ENCODE results near the gene PIP5K1C.

Gene PIP5K1C

DNA sequence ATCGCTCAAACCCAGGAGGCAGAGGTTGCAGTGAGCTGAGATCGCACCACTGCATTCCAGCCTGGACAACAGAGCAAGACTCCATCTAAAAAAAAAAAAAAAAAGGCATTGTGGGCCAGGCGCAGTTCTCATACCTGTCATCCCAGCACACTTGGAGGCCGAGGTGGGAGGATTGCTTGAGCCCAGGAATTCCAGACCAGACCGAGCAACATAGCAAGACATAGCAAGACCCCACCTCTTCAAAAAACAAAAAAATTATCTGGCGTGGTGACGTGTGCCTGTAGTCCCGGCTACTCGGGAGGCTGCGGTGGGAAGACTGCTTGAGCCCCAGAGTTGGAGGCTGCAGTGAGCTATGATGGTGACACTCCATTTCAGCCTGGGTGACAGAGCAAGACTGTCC is 18.0 kb downstream of the PIP5K1C start:
- no peak for TF ChIP-seq ZNF274 (IDR thresholded peaks at IDR 0.05; ENCODE audit: low read depth, low read length)
- no peak overlapping the region for H3K4me3 ChIP-seq (ENCODE audit: low read length)

DNA sequence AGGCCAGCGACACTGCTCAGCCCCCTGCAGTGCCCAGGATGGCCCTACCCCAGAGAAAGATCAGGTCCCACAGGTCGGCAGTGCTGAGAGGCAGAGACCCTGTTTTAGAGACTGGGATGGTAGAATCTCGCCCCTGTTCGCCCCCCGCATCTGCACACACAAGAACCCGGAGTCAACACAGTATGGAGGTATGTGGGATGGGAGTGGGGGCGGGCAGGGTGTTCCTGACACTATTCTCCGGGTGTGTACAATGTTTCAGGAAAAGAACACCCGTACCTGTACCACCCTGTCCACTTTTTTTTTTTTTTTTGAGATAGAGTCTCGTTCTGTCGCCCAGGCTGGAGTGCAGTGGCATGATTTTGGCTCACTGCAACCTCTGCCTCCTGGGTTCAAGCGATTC is 19.3 kb downstream of the PIP5K1C start:
- no peak overlapping the region for H3K4me3 ChIP-seq (ENCODE audit: low read length)
- TF ChIP-seq ZNF274 (IDR thresholded peaks at IDR 0.05; ENCODE audit: low read depth, low read length) = no peak

DNA sequence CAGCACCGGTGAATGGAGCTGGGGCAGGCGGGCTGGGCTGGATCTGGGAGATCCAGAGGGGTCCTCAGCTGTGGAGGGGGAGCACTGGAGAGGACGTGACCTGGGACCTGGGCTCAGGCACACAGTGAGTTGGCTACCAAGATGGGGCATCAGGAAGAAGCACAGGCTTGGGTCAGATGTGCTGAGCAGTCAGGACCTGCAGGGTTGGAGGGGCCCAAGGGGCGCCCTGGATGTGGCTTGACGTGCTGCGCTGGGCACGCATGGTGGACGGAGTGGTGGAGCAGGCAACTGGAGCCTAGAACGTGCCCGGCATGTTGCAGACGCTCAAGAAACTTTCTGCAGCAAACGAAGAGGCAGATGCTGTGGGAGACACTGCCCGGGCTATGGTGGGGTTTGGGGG is 20.7 kb downstream of the PIP5K1C start:
- H3K4me3 ChIP-seq (ENCODE audit: low read length) = no peak overlapping the region
- TF ChIP-seq ZNF274 (IDR thresholded peaks at IDR 0.05; ENCODE audit: low read depth, low read length) = no peak

DNA sequence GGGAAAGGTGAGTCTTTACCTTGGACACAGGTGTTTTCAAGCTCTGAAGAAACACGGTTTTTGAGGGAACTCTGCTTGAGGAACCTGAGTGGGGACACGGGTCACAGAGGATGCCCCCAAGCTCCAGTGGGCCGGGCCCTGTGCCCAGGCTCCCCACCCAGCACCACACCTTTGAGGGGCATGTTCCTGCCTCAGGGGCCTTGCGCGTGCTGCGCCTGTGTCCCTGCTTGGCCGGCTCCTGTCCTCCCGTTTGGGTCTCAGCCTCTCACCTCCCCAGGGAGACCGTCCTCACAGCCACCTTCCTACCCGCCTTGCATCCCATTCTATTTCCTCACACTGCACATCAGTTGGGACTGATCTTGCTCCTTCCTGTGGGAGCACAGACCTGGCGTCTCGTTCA is 21.1 kb downstream of the PIP5K1C start:
- H3K4me3 ChIP-seq (ENCODE audit: low read length) = no peak overlapping the region
- no peak for TF ChIP-seq ZNF274 (IDR thresholded peaks at IDR 0.05; ENCODE audit: low read depth, low read length)

GRCh38 chr19:3678188-3678587 is 22.1 kb downstream of the PIP5K1C start:
- H3K4me3 ChIP-seq (ENCODE audit: low read length) = no peak overlapping the region
- no peak for TF ChIP-seq ZNF274 (IDR thresholded peaks at IDR 0.05; ENCODE audit: low read depth, low read length)

GRCh38 chr19:3674784-3675543 is 25.3 kb downstream of the PIP5K1C start:
- no peak overlapping the region for H3K4me3 ChIP-seq (ENCODE audit: low read length)
- TF ChIP-seq ZNF274 (IDR thresholded peaks at IDR 0.05; ENCODE audit: low read depth, low read length) = no peak

GRCh38 chr19:3673506-3674439 is 26.5 kb downstream of the PIP5K1C start:
- no peak for TF ChIP-seq ZNF274 (IDR thresholded peaks at IDR 0.05; ENCODE audit: low read depth, low read length)
- no peak overlapping the region for H3K4me3 ChIP-seq (ENCODE audit: low read length)

GRCh38 chr19:3672993-3673392 is 27.3 kb downstream of the PIP5K1C start:
- TF ChIP-seq ZNF274 (IDR thresholded peaks at IDR 0.05; ENCODE audit: low read depth, low read length) = no peak
- no peak overlapping the region for H3K4me3 ChIP-seq (ENCODE audit: low read length)

DNA sequence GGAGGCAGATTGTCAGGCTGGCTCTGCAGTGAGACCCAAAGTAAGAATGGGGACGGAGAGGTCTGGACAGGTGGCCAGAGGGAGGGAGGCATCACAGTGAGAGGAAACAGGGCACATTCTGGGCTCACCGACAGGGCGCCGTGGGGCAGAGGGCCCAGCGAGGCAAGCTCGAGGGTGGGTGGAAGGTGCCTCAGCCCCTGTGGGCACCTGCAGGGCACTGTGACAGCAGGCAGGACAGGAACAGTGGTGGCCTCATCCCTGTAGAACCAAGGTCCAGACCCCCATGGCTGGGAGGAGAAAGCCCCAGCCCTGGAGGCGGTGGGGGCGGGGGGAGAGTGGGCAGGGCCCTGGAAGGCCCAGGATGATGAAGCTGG is 27.7 kb downstream of the PIP5K1C start:
- no peak overlapping the region for H3K4me3 ChIP-seq (ENCODE audit: low read length)
- TF ChIP-seq ZNF274 (IDR thresholded peaks at IDR 0.05; ENCODE audit: low read depth, low read length) = no peak

DNA sequence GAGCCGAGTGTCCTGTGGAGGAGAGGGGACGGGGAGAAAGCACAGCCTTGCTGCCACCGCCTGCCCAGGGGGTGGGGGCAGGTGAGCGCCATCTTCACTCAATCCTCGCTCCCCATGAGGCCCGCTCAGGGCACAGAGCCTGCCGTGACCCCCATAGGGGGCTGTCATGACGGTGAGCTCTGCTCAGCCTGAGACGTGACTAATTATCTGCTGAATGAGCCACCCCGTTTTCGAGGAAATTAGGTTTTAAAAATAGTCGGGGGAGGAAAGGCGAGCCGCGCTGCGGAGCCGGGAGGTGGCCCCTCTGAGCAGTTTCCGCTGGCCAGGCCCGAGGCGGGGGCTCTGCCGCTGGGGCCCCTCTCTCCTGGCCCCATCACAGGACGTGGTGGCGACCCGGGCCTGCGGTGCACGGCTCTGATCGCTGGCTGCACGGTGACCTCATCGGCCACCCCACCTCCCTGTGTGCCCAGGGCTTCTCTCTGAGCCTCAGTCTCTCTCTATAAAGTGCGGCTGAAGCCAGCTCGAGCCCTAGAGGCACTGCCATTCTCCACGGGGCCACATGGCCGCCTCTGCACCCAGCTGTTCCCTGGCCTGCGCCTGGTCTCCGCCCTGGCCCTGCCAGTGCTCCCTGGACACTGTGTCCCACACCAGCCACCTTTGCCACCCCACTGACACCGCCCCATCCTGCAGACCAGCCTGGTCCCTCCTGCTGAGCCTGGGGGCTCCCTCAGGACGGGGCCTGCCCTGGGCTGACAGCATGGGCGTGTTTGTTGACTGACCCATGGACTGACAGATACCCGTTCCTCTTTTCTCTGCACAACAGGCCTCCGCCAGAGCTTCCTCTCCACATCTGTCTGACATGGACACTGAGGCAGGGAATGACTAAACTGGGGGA is 28.3 kb downstream of the PIP5K1C start:
- H3K4me3 ChIP-seq (ENCODE audit: low read length) = no peak overlapping the region; the same call in 1 of the 2 replicates

DNA sequence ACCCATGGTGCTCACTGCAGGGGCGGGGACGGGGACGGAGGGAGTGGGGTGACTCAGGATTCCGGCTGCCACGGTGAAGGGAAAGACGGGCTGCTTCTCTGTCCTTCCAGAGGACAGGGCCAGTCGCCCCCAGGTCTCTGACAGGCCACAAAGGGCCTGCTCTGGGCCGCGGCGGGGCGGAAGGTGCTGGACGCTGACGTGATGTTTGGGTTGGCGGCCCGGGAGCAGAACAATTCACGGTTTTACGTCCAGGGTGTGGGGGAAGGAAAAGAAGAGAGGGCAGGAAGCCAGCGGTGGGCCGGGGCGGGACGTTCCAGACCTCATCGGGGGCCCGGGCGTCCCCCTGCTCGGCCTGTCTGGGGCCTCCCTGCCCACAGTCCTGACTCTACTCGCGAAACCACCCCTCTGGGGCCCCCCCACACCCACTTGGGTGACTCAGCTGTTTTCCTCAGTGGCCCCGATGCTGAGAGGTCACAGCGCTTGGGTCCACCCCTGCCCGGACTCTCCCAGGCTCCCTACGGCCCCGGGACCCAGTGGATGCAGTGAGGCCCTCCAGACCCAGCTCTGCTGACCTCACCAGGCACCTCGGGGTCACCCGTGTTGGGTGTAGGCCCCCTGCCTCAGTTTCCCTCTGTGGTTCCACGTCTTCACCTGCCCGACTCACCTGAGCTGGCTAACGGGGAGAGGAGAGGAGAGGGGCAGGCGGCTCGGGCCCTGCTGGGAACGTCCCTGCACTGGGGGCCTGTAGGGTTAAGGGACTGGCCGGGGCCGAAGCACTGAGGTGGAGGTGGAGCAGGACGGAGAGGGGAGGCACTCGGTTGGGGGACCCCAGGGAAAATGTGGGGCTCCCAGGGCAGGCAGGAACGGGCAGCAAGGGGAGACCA is 29.2 kb downstream of the PIP5K1C start:
- no peak overlapping the region; the same call in 1 of the 2 replicates for H3K4me3 ChIP-seq (ENCODE audit: low read length)
- no peak for TF ChIP-seq ZNF274 (IDR thresholded peaks at IDR 0.05; ENCODE audit: low read depth, low read length)

More for the DNA sequence above, 28.3 kb downstream of the PIP5K1C start:
- TF ChIP-seq ZNF274 (IDR thresholded peaks at IDR 0.05; ENCODE audit: low read depth, low read length) = no peak

GRCh38 chr19:3669947-3670795 is 30.1 kb downstream of the PIP5K1C start:
- no peak overlapping the region for H3K4me3 ChIP-seq (ENCODE audit: low read length)
- TF ChIP-seq ZNF274 (IDR thresholded peaks at IDR 0.05; ENCODE audit: low read depth, low read length) = no peak

All from GM08714 (cell line).